Fibroblast of skin of right quadriceps (primary cell): Measurements from ENCODE around the gene ZKSCAN1.

Source experiments
- DNase-seq: peaks from one replicate; pipeline ENCODE4 v3.0.0-alpha.2; 2013

ZKSCAN1 gene

GRCh38 chr7:100082978-100083377 is 67.6 kb downstream of the ZKSCAN1 start:
- DNase-seq: no peak

- DNase-seq: no peak
Observed at GRCh38 chr7:100085515-100085914, 70.1 kb downstream of the ZKSCAN1 start.

GRCh38 chr7:100087055-100087750 is 71.8 kb downstream of the ZKSCAN1 start:
- peak; percentile 99 for DNase-seq

GRCh38 chr7:100088095-100088620 is 72.8 kb downstream of the ZKSCAN1 start:
- DNase-seq: no peak

GRCh38 chr7:100088621-100089457 is 73.4 kb downstream of the ZKSCAN1 start, which contains the start of gene COPS6:
Gene COPS6, plus strand, starts transcription at chr7:100088969. Its CDS starts 22 bp downstream, at chr7:100088991.
- DNase-seq: peak; percentile 80

GRCh38 chr7:100089458-100090196 is 74.2 kb downstream of the ZKSCAN1 start:
- DNase-seq: no peak

- DNase-seq: no peak
Observed at GRCh38 chr7:100090527-100091410, 75.4 kb downstream of the ZKSCAN1 start.
